LHCN-M2 (cell line): ENCODE data around the gene NDFIP1. TPM values are rescaled to one million over a fixed set of nuclear protein-coding genes. Genes with fewer than 3 reads are reported as not detected.
A peak's percentile ranks its signal among the peaks of the same experiment; 100 is the strongest.
"Not testable (repeated sequence)": the region's sequence is repeated elsewhere in the genome, so short reads cannot be mapped to it uniquely, and the experiment has no call there.

Experiments used
- DNase-seq: peaks from one replicate; pipeline ENCODE4 v3.0.0-alpha.2; 2012; ENCODE audit warnings: low read depth
- polyA plus RNA-seq: library from polyadenylated mRNA; unstranded; fragments of >200 nt; gene quantifications from one replicate; pipeline ENCODE4 v1.2.1, GENCODE V29; 2012; ENCODE audit warnings: missing spikeins
- total RNA-seq: library from RNA; depleted of rRNA; stranded (reverse); fragments of >200 nt; gene quantifications from 2 replicates; pipeline ENCODE4 v1.2.3, GENCODE V29; 2014; rRNA removed

NDFIP1 gene
- total RNA-seq, result 37.0 and 43.5 TPM in 2 replicates
- 27.4 TPM for polyA plus RNA-seq

DNA sequence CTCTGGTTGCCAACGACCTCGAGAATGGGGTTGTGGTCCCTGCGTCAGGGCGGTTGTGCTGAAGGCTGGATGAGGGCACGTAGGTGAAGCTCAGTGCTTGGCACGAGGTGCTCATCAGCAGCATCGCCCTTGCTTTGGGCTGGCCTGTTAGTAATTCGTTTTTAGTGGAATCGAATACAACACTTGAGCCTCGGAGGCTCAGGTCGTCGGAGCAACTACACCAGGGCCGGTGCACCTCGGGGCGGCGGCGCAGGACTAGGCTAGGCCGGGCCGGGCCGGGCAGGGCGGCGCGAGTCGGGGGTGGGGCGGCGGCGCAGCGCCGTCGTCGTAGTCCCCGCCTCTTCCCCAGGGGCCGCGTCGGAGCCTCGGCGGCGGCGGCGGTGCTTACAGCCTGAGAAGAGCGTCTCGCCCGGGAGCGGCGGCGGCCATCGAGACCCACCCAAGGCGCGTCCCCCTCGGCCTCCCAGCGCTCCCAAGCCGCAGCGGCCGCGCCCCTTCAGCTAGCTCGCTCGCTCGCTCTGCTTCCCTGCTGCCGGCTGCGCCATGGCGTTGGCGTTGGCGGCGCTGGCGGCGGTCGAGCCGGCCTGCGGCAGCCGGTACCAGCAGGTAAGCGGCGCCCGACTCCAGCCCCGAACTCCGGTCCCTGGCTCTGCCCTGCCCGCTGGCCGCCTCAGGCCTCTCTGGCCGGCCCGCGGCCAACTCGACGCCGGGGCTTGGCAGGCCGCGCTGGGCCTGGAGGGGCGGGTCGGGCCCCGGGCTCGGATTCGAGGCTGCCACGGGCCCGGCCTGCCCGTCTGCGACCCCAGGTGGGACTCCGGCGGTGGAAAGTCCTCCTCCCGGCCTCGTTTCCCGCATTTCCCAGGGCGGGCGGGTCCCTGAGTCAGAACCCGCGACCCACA, at the start of gene NDFIP1:
Gene NDFIP1, plus strand, starts transcription at position 348 of the 899 bp plus-strand sequence. Its CDS starts 196 bp downstream, at position 544.
- peak; percentile 73 for DNase-seq

GRCh38 chr5:142059304-142059940, 49.2 kb upstream of the NDFIP1 start:
- DNase-seq, result peak; percentile 47

DNA sequence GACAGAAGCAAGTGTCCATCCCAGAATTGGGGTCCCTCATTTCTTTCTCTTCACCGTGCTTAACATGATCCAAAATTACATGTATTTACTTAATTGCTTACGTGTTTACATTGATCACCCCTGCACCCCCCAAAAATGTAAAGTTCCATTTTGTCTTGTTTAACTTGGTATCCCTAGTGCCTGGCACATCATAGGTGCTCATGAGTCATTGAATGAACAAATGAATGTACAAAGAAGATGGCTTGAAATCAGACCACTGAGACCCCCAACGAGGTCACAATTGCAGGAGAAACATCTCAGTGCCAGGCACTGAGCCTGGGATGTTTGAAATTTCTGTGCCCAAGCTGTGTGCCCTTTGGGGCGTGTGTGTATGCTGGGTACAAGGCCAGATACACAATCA, 45.2 kb upstream of the NDFIP1 start:
- no peak for DNase-seq

DNA sequence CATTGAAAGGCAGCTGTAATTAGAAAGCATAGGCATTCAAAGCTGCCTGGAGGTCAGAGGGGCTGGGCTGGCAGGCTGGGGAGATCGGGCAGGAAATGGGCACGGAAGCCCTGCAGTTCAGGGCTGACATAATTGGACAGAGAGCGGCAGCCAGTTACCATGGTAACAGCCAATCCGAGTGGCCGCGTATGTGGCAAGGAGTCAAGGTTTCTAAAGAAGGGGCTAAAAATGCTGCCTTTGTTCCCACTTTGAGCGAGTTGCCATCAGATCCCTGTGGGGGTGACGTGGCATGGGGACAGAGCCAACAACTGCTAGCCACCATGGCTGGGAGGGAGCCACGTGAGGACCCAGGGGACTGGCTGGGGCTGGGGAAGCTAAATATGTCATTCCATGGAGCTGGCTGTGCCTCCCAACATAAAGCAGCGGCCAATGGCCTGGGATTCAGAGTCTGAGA, 44.7 kb upstream of the NDFIP1 start:
- peak; percentile 88 for DNase-seq

DNA sequence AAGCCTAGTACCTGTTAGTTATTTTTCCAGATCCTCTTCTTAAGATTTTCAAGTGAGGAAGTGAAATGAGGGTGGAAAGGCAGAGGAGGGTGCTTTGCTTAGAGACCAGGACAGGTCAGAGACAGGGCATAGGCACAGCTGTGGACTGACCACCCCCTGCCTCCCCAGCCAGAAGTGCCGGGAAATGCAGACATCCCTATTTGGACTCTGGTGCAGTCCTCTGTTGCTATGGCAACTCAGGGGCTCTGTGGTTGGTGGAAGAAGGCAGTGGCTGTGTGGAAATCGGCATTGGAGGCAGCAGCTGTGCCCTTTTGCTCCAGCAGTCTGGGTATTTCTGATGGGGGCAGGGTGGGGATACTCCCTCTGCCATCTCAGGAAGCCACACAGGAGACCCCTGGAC, 43.3 kb upstream of the NDFIP1 start:
- peak; percentile 91 for DNase-seq

DNA sequence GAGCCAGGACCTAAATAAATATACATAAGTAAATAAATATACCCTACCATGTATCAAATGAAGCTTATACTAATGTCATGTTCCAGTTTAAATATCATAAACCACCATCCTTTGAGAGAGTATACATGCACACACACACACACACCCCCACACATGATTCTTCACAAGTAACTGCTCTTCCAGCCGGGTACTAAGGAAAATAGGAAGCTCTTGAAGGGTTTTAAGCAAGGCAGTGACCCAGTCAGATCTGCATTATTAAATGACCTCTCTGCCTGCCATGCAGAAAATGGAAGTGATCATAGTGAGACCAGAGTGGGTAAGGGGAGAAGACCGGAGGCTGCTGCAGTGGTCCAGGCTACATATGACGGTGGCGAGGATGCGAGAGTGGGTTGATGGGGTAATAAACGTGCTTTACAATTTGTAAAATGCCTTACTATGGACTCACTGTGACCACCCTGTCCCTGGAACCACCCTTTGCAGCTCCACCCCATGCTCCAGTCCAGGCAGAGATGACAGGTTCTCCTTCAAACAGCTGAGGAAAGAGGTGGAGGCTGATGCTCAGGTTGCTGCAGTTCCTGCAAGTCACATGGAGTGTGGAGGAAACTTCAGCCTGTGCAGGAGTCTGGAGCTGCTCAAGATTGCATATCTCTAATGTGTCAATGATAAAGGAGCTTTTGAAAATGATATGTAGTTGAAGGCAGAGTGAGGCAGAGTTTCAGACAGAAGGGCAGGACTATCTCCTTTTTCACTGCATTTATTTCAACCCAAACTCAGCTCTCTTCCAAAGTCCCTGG, 38.8 kb upstream of the NDFIP1 start:
- no peak for DNase-seq

- DNase-seq, result no peak
Measured at GRCh38 chr5:142070734-142071133, 37.8 kb upstream of the NDFIP1 start.

DNA sequence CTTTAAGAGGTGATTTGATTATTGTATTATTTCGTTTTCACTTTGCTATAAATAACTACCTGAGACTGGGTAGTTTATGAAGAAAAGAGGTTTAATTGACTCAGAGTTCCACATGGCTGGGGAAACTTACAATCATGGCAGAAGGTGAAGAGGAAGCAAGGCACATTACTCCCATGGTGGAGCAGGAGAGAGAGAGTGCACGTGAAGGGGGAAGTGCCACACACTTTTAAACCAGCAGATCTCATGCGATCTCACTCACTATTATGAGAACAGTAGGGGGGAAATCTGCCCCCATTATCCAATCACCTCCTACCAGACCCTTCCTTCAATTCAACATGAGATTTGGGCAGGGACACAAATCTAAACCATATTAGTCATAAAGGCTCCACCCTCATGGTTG, 36.1 kb upstream of the NDFIP1 start:
- no peak for DNase-seq

- DNase-seq, result no peak
Measured at GRCh38 chr5:142073362-142073988, 35.1 kb upstream of the NDFIP1 start.

GRCh38 chr5:142074006-142074405, 34.6 kb upstream of the NDFIP1 start:
- no peak for DNase-seq

GRCh38 chr5:142078221-142078620, 30.4 kb upstream of the NDFIP1 start:
- no peak for DNase-seq

GRCh38 chr5:142078706-142079105, 29.9 kb upstream of the NDFIP1 start:
- DNase-seq, result no peak

GRCh38 chr5:142079306-142079721, 29.3 kb upstream of the NDFIP1 start:
- no peak for DNase-seq

- DNase-seq, result no peak
Measured at GRCh38 chr5:142080248-142080647, 28.3 kb upstream of the NDFIP1 start.

- DNase-seq, result no peak
Measured at GRCh38 chr5:142082182-142082781, 26.3 kb upstream of the NDFIP1 start.

GRCh38 chr5:142086229-142086628, 22.4 kb upstream of the NDFIP1 start:
- no peak for DNase-seq

DNA sequence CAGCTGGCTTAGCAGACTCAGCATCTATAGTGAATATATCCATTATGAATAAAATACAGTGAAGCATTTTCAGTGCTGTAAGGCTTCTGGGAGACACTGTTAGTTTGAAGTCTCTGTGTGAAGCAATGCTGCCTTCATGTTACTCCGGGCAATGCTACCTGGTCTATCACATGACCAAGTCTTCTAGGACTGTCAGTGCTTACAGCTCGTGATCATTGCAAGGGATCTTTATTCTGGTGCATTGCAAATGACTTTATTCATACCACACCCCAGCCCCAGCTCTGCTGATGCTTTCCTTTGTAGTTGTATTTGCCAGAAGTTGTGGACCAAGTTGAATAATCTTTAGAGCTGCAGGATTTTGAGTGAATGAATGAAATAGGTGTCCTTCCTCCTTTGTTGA, 21.9 kb upstream of the NDFIP1 start:
- no peak for DNase-seq

- no peak for DNase-seq
Measured at GRCh38 chr5:142087920-142088679, 20.5 kb upstream of the NDFIP1 start.

DNA sequence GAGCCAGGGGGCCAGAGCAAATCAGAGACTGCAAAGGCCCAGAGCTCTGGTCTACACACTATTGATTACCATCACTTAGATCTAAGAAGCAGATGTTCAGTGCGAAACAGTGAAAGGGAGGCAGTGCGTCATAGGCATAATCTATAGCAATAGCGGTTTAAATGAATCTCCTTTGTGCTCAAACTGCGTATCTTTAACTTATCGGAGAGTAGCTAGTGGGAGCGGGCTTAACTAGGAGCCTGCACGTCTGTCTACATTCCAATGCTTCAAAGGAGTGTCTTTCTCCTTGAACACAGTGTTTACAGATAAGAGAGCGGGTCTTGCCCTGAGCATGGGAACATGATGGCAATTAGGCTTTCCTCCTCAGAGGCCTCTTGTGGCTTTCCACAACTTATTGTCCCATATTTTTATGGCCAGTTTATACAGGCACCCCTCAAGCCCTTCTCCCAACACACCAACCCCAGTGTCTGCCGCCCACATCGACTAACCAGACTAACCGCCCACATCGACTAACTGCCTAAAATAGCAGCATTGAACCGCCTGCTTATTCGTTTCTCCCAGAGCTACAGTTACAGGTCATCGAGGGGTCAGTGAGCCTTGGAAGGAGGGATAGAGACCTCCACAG, 19.6 kb upstream of the NDFIP1 start:
- not testable (repeated sequence) for DNase-seq

GRCh38 chr5:142091012-142091411, 17.6 kb upstream of the NDFIP1 start:
- no peak for DNase-seq
